ENCODE results near the gene CIRBP. TPM values are rescaled to one million over a fixed set of nuclear protein-coding genes. Genes with fewer than 3 reads are reported as not detected.

Gene CIRBP
- total and polyA plus RNA-seq, 2 of the 13 experiments (the other 11 are each of a cell fraction or from before 2014, with no cell fraction given) = 133 to 140 TPM

GRCh38 chr19:1243768-1244692 is 25.1 kb upstream of the CIRBP start (continued):
- peak; percentile 2; the same call in 1 of the 2 replicates for TF ChIP-seq SIN3A (IDR thresholded peaks at IDR 0.05; ENCODE audit: borderline replicate concordance, low read depth, low read length)
- TF ChIP-seq NR2F2 (IDR thresholded peaks at IDR 0.05; ENCODE audit: borderline replicate concordance, low read depth) = no peak
- TF ChIP-seq, protein P1, sequence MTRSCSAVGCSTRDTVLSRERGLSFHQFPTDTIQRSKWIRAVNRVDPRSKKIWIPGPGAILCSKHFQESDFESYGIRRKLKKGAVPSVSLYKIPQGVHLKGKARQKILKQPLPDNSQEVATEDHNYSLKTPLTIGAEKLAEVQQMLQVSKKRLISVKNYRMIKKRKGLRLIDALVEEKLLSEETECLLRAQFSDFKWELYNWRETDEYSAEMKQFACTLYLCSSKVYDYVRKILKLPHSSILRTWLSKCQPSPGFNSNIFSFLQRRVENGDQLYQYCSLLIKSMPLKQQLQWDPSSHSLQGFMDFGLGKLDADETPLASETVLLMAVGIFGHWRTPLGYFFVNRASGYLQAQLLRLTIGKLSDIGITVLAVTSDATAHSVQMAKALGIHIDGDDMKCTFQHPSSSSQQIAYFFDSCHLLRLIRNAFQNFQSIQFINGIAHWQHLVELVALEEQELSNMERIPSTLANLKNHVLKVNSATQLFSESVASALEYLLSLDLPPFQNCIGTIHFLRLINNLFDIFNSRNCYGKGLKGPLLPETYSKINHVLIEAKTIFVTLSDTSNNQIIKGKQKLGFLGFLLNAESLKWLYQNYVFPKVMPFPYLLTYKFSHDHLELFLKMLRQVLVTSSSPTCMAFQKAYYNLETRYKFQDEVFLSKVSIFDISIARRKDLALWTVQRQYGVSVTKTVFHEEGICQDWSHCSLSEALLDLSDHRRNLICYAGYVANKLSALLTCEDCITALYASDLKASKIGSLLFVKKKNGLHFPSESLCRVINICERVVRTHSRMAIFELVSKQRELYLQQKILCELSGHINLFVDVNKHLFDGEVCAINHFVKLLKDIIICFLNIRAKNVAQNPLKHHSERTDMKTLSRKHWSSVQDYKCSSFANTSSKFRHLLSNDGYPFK (CRISPR knock-in tag; IDR thresholded peaks at IDR 0.05; ENCODE audit: borderline replicate concordance) = no peak
- TF ChIP-seq KLF16 (CRISPR knock-in tag; IDR thresholded peaks at IDR 0.05) = no peak
- TF ChIP-seq ZBTB38 (CRISPR knock-in tag; IDR thresholded peaks at IDR 0.05) = peak; percentile 98
- TF ChIP-seq ZNF639 (CRISPR knock-in tag; conservative IDR thresholded peaks at IDR 0.05) = no peak
- no peak for TF ChIP-seq ZNF30 (CRISPR knock-in tag; IDR thresholded peaks at IDR 0.05)
- TF ChIP-seq ZNF567 (CRISPR knock-in tag; IDR thresholded peaks at IDR 0.05; ENCODE audit: borderline replicate concordance) = peak; percentile 51; the same call in 1 of the 2 replicates
- no peak for TF ChIP-seq THAP7 (CRISPR knock-in tag; IDR thresholded peaks at IDR 0.05)
- TF ChIP-seq ASH2L (IDR thresholded peaks at IDR 0.05; ENCODE audit: insufficient read length, low read depth, low read length) = no peak
- TF ChIP-seq ZNF264 (CRISPR knock-in tag; IDR thresholded peaks at IDR 0.05) = no peak
- TF ChIP-seq ZNF839 (CRISPR knock-in tag; IDR thresholded peaks at IDR 0.05; ENCODE audit: borderline replicate concordance) = 0 out of 2 replicates have a peak, but pooled peaks have one; percentile 11
- TF ChIP-seq ZEB1 (IDR thresholded peaks at IDR 0.05; ENCODE audit: insufficient replicate concordance, low read depth) = no peak
- TF ChIP-seq ZBTB7A (CRISPR knock-in tag; IDR thresholded peaks at IDR 0.05) = 0 out of 2 replicates have a peak, but pooled peaks have one; percentile 89
- peak; percentile 49; the same call in 1 of the 2 replicates for TF ChIP-seq KDM4B (CRISPR knock-in tag; IDR thresholded peaks at IDR 0.05)
- peak; percentile 28; the same call in 1 of the 2 replicates for TF ChIP-seq ZNF691 (CRISPR knock-in tag; IDR thresholded peaks at IDR 0.05; ENCODE audit: borderline replicate concordance, low read depth)
- TF ChIP-seq, protein P2, sequence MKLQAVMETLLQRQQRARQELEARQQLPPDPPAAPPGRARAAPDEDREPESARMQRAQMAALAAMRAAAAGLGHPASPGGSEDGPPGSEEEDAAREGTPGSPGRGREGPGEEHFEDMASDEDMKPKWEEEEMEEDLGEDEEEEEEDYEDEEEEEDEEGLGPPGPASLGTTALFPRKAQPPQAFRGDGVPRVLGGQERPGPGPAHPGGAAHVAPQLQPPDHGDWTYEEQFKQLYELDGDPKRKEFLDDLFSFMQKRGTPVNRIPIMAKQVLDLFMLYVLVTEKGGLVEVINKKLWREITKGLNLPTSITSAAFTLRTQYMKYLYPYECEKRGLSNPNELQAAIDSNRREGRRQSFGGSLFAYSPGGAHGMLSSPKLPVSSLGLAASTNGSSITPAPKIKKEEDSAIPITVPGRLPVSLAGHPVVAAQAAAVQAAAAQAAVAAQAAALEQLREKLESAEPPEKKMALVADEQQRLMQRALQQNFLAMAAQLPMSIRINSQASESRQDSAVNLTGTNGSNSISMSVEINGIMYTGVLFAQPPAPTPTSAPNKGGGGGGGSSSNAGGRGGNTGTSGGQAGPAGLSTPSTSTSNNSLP (IDR thresholded peaks at IDR 0.05; ENCODE audit: low read depth, low read length) = no peak
- TF ChIP-seq ZNF777 (CRISPR knock-in tag; IDR thresholded peaks at IDR 0.05) = peak; percentile 24; the same call in 1 of the 2 replicates
- TF ChIP-seq NFKBIZ (CRISPR knock-in tag; IDR thresholded peaks at IDR 0.05) = no peak

Data from HepG2 (cell line).